ENCODE data around the gene FAM120C. TPM values are rescaled to one million over a fixed set of nuclear protein-coding genes. Genes with fewer than 3 reads are reported as not detected.

The FAM120C gene
- total RNA-seq, 4 donors from 2014 or later, result 4.6 to 7.7 (median 6.8) TPM

- Histone ChIP-seq H3K4me1 (no peaks in the 10 kb centered on the region), H3K36me3 (no peaks in the 10 kb centered on the region), H3K9me3 (no peaks in the 10 kb centered on the region), H3K4me3 (no peak overlapping the region), H3K27me3 (no peaks in the 10 kb centered on the region), H3K27ac (no peak overlapping the region)
- no peak for TF ChIP-seq EP300 (IDR thresholded peaks at IDR 0.05)
- TF ChIP-seq CTCF (IDR thresholded peaks at IDR 0.05), result no peak
- no peak for TF ChIP-seq POLR2A (IDR thresholded peaks at IDR 0.05)
- no peak for TF ChIP-seq POLR2AphosphoS5 (IDR thresholded peaks at IDR 0.05)
- ATAC-seq, result no peak
- 50 to 83% methylated on average over 1 of the region's 3 CpGs for WGBS, 2 donors (ENCODE audit: low coverage in 1 of 2)
Observed at GRCh38 chrX:54208531-54208930, 25.5 kb upstream of the FAM120C start.

- TF ChIP-seq CTCF (IDR thresholded peaks at IDR 0.05) (no peak), POLR2A (IDR thresholded peaks at IDR 0.05) (no peak), POLR2AphosphoS5 (IDR thresholded peaks at IDR 0.05) (no peak), EP300 (IDR thresholded peaks at IDR 0.05) (no peak)
- no peak overlapping the region for H3K27ac ChIP-seq
- 57 to 64% methylated on average over 2 of the region's 6 CpGs for WGBS, 2 donors (ENCODE audit: low coverage in 1 of 2)
- H3K36me3 ChIP-seq, result no peaks in the 10 kb centered on the region
- H3K9me3 ChIP-seq, result no peaks in the 10 kb centered on the region
- no peaks in the 10 kb centered on the region for H3K27me3 ChIP-seq
- ATAC-seq, result no peak
- H3K4me1 ChIP-seq, result no peaks in the 10 kb centered on the region
- no peak overlapping the region for H3K4me3 ChIP-seq
Observed at GRCh38 chrX:54198262-54198661, 15.2 kb upstream of the FAM120C start.

- no peaks in the 10 kb centered on the region for H3K36me3 ChIP-seq
- no peaks in the 10 kb centered on the region for H3K9me3 ChIP-seq
- H3K4me1 ChIP-seq, result no peaks in the 10 kb centered on the region
- H3K27me3 ChIP-seq, result no peaks in the 10 kb centered on the region
- no peak overlapping the region for H3K27ac ChIP-seq
- no peak overlapping the region for H3K4me3 ChIP-seq
- TF ChIP-seq CTCF (IDR thresholded peaks at IDR 0.05), result no peak
- no peak for TF ChIP-seq EP300 (IDR thresholded peaks at IDR 0.05)
- TF ChIP-seq POLR2A (IDR thresholded peaks at IDR 0.05), result no peak
- TF ChIP-seq POLR2AphosphoS5 (IDR thresholded peaks at IDR 0.05), result no peak
- ATAC-seq, result no peak
Observed at GRCh38 chrX:54194982-54195588, 12.0 kb upstream of the FAM120C start.

- Histone ChIP-seq H3K27me3 (no peaks in the 10 kb centered on the region), H3K27ac (no peak overlapping the region), H3K4me1 (no peaks in the 10 kb centered on the region), H3K4me3 (no peak overlapping the region), H3K36me3 (no peaks in the 10 kb centered on the region), H3K9me3 (no peaks in the 10 kb centered on the region)
- no peak for ATAC-seq
- no peak for TF ChIP-seq POLR2AphosphoS5 (IDR thresholded peaks at IDR 0.05)
- TF ChIP-seq POLR2A (IDR thresholded peaks at IDR 0.05), result no peak
- no peak for TF ChIP-seq CTCF (IDR thresholded peaks at IDR 0.05)
- TF ChIP-seq EP300 (IDR thresholded peaks at IDR 0.05), result no peak
- WGBS, 2 donors (ENCODE audit: low coverage in 1 of 2), result 60 to 73% methylated on average over 4 of the region's 4 CpGs
Observed at GRCh38 chrX:54193085-54193821, 10.2 kb upstream of the FAM120C start.

GRCh38 chrX:54184474-54184873, 1.4 kb upstream of the FAM120C start:
- Histone ChIP-seq H3K27me3 (no peaks in the 10 kb centered on the region), H3K4me1 (peaks cover 0 to 31% (median 6%) of the 10 kb centered on the region in 3 donors), H3K9me3 (no peaks in the 10 kb centered on the region), H3K36me3 (no peaks in the 10 kb centered on the region), H3K27ac (no peak overlapping the region), H3K4me3 (no peak overlapping the region)
- 60 to 63% methylated on average over 2 of the region's 2 CpGs for WGBS, 2 donors (ENCODE audit: low coverage in 1 of 2)
- no peak for TF ChIP-seq CTCF (IDR thresholded peaks at IDR 0.05)
- ATAC-seq, result no peak

All from gastroesophageal sphincter (tissue), 4 donors.